Dermis microvascular lymphatic vessel endothelial cell (primary cell): ENCODE data around the gene ASAP2. TPM values are rescaled to one million over a fixed set of nuclear protein-coding genes. Genes with fewer than 3 reads are reported as not detected.

Experiments
- DNase-seq, 2 donors: peaks; one replicate each; pipeline versions ENCODE4 v3.0.0 to v3.0.0-alpha.2; 2010; ENCODE audit warnings: low read depth in 2 of 2
- total RNA-seq: library from RNA; depleted of rRNA; stranded (reverse); fragments of >200 nt; gene quantifications from 2 replicates; pipeline ENCODE4 v1.2.1, GENCODE V29; 2014

ASAP2 gene
- total RNA-seq, 1 donor from 2014 or later: 30.0 TPM

GRCh38 chr2:9230051-9230802 lies 23.6 kb downstream of the ASAP2 start:
- DNase-seq: no peak

DNA sequence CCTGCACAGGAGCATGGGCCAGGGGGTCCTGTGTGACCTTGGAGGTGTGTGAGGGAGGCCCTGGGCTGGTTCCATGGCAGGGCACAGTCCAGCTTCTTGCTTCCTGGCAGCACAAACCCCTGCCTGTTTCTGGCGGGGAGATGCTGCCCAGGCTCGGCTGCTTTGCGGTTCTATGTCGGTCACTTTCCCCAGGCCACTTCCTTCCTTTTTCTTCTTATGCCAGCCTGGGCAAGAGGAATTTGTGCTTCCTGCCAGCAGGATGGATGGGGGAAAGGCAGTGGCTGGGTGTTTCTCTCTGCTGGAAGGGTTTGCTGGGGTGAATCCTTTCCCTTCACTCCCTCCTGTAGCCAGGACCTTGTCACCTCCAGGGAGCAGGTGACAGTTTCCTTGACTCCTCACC lies 24.3 kb downstream of the ASAP2 start:
- DNase-seq: no peak

DNA sequence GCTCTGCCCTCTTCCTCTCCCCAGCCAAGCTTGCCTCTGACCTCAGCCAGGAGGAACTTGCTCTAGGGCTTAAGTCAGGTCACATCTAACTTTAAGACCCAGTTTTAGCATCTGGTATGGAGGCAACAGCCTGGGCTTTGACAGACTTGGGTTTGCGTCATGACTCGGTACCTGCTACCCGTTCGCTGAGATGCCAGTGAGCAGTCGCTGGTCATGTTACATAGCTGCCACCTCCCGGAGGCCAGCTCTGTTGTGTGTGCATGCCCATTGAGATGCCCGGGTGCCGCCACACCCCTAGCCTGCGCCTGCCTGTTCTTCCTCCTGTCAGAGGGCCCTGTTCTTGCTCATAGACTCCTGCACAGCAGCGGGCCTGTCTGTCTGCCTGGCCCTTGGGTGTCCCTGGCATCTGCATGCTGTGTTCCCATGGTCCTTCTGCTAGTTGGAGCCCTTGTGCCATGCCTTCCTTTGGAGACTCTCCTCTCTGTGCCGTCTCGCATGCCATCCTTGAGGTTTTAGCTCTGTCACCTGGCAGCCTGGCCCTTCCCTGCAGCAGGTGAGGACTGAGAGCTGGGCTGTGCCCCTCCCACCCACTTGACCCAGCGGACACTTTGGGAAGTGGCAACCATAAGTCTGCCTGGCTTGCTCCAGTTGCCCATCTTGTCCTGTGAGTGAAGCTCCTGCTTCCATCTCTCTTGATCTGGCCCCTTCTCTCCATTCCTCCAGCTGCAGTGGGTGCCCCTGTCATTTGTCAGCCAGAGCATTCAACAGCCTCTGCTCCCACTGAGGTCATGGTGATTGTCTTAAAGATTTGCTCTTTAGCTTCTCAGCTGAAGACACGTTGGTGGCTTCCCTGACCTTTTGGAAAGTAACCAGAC lies 24.9 kb downstream of the ASAP2 start:
- no peak for DNase-seq

DNA sequence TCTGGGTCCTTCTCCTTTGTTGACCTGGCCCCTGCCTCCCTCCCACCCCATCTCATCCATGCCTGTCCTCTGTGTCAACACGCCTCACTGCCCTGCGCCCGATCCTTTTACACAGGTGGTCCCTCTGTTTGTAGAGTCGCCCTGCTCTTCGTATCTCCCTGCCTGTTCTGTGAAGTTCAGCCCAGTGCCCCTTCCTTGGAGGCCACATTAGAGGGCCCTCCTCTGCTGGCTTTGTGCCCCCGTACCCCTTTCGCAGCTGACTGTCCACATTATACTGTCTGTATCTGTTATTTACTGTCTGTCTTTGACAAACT lies 25.5 kb downstream of the ASAP2 start:
- DNase-seq: no peak

DNA sequence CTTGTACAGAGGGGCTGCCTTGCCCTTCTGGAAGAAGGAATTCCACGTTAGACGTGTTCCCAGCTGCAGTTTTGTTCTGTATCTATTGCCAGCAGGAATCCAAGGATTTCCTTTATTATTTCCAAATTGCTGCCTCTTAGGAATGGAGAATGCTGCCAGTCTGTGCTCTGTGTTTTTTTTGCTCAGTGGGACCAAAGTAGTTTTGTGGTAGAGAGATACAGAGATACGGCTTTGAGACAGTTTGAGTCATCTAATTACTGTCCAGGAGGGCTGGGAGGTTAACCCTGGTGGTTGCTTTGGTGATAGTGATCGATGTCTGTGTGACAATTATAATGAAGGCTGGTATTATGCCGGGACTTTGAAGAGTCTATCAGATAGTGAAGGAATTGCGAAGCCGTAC lies 26.3 kb downstream of the ASAP2 start:
- no peak for DNase-seq

GRCh38 chr2:9234680-9235146 lies 28.1 kb downstream of the ASAP2 start:
- peak; percentile 81 to 88 for DNase-seq

- no peak for DNase-seq
Observed at GRCh38 chr2:9235147-9236044, 28.8 kb downstream of the ASAP2 start.

GRCh38 chr2:9236045-9236344 lies 29.4 kb downstream of the ASAP2 start:
- DNase-seq: no peak

- DNase-seq: no peak
Observed at GRCh38 chr2:9236867-9237266, 30.3 kb downstream of the ASAP2 start.

DNA sequence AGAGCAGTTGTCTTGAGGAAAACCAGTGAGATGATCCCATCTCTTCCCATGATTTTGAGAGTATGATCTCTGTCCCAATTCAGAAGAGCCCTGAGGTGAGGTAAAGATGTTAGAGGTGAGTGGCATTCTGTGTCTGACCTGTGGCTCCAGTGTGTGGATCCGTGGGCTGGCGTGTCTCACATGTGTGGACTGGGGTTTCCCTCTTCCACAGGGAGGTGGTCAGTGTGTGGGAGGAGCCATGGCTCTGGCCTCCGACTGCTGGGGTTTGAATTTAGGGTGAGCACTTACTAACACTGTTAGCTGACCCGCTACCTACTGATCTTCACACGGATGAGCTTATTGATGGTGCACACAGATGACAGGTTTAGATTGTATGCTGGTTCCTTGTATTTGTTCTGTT lies 31.2 kb downstream of the ASAP2 start:
- DNase-seq: no peak

DNA sequence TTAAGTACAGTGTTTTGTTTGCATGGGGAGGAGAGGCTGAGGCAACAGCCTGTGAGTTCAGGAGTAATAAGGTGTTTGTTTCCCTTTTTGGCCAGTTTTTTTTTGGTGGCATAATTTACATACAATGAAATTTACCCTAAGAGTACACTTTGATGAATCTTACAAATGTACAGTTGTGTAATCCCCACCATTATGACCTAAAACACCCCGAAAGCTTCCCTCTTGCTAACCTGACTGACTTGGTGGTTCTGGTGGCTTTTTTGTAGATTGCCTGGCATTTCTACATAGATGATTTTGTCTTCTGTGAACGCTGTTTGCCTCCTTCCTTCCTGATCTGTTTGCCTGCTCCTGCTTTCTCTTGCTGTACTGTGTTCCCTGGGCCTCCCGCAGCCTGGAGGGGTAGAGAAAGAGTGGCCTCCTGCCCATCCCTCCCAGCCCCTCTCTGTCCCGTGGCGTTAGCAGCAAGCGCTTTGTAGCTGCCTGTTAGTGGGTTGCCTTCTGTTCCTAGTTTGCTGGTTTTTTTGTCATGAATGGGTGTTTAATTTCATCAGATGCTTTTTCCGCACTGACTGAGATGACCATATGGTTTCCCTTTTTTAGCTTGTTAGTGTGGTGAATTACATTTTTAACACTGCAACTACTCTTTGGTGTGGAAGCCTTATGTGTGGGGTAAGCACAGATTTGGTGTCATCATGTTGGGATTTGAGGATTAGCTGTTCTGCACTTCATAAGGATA lies 32.1 kb downstream of the ASAP2 start:
- DNase-seq: no peak

DNA sequence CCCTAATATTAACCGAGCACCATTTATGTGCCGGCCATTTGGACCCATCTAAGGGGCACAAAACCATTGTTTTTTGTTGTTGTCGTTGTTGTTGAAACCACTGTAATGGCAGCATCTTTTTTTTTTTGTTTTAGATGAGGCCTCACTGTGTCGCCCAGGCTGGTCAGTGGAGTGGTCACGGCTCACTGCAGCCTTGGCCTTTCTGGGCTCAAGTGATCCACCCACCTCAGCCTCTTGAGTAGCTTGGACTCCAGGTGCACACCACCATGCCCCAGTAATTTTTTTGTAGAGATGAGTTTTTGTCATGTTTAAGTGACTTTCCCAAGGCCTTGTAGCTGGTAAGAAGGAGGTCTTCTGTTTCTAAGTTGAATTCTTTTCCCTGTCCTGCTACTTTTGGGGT lies 33.0 kb downstream of the ASAP2 start:
- DNase-seq: no peak

- DNase-seq: no peak
Observed at GRCh38 chr2:9240745-9241144, 34.1 kb downstream of the ASAP2 start.

DNA sequence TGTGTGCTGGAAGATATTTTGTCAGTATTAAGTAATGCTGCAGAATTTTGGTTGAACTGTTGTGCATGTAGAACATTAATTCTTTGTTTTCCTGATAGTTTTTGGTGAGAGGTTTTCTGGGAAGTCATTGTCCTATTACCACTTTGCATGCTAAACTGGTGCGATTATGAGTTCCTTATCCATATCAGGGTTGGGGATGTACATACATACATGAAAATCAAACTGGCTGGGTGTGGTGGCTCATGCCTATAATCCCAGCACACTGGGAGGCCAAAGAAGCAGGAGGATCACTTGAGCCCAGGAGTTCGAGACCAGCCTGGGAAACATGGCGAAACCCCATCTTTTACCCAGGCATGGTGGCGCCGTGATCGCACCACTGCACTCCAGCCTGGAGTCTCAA lies 34.6 kb downstream of the ASAP2 start:
- DNase-seq: no peak

GRCh38 chr2:9243357-9243756 lies 36.7 kb downstream of the ASAP2 start:
- no peak for DNase-seq

- DNase-seq: no peak
Observed at GRCh38 chr2:9244985-9245544, 38.5 kb downstream of the ASAP2 start.

- DNase-seq: no peak
Observed at GRCh38 chr2:9247177-9247576, 40.6 kb downstream of the ASAP2 start.

- DNase-seq: no peak
Observed at GRCh38 chr2:9247786-9248185, 41.2 kb downstream of the ASAP2 start.

GRCh38 chr2:9248363-9248762 lies 41.8 kb downstream of the ASAP2 start:
- DNase-seq: no peak

DNA sequence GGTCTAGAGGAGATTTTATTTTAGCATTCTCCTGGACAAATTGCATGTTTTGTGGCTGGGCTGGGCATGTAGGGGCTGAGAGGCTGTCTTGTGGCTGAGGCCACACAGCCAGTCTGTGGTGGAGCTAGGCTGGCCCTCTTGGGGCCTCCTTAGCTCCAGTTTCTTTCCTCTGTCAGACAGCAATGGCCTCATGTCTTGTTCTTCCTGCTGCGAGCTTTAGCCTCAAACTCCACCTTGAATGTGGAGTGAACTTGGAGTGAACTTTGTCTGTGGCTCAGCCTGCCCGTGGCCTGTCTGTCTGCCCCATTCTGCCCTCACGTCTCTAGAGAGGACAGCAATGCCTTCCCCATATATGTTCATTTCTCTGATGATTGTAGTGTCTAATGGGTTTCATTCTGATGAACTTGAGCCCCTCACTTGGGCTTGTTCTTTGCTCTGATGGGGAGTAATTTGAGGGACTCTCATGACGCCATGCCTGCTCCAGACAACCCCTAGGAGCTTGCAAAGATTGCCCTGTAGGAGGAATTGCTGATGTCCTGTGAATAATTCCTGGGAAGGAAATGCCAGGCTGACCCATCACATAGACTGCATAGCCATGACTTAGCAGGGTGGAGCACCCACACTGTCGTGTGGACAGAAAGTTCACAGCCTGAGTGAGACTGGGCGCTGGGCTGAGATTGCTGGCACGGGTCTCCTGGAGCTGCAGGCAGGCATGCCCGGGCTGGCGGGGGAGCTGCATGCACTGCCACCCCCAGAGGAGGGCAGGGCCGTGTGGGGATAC lies 42.6 kb downstream of the ASAP2 start:
- DNase-seq: no peak
